GM19023 (cell line): Measurements from ENCODE around the gene SCNN1A.

Source experiments
- ATAC-seq: cut with Tn5 transposase; IDR thresholded peaks from one replicate; pipeline ENCODE4 v1.9.1; 2021; ENCODE audit warnings: mild to moderate bottlenecking, moderate library complexity; ENCODE audit not compliant: unreplicated experiment

SCNN1A gene

DNA sequence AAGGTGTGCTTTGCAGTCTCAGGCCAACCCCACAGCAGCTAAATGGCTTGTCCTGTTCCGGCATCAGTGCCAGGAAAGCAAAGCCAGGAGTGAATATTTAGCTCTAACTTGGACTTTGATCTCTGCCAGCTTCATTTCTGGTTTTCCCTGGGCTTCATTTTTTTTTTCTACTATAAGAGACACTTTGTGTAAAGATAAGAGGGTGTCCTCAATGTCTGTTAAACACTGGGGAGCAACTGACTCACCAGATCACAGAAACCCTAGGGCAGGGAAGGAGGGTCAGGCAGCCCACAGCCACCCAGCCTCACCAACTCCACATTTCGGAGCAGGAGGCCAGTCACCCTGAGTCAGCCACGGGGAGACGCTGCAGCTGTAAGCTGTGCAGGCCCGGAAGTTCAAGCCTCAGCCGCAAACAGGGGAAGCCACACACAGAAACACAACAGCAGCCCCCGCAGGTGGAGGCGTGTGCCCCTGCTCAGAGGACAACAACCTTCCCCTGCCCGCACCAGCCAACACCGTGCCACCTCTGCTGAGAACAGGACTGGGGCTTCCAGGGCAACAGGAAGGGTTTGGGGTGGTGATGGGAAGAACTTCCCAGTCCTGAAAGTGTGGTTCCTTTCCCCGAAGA is 39.8 kb downstream of the SCNN1A start:
- ATAC-seq, result no peak

DNA sequence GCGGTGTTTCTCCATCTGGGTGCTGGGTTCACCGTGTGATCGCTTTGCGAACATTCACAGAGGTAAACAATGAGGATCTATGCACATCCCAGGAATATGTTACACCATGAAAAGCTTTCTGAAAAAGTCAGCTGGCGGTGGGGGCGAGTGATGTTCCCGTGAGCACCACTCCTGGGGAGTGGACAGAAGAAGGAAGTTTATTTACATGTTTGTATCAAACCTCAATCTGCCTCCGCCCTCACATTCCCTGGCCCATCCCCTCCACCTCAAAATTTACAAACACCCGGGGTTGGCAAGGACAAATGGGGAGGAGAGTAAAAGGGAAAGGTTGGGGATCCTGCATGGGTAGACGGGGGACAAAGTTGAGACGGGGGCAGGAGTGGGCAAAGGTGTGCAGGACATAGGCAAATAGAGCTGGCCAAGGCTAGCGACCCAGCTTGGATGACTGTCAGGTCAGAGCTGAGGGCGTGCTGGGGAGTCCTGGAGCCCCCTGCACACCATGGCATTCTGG is 40.4 kb downstream of the SCNN1A start:
- no peak for ATAC-seq

DNA sequence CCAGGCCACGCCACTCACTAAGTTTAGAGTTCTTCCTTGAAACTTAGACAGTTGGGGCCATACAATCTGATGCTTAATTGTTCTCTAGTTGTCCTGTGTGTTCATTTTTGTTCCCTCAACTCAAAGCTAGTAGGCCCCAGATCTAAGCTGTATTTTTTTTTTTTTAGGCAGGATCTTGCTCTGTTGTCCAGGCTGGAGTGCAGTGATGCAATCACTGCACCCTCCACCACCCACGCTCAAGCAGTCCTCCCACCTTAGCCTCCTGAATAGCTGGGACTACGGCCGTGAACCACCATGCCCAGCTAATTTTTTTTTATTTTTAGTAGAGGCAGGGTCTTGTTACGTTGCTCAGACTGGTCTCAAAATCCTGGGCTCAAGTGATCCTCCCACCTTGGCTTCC is 41.0 kb downstream of the SCNN1A start:
- no peak for ATAC-seq

DNA sequence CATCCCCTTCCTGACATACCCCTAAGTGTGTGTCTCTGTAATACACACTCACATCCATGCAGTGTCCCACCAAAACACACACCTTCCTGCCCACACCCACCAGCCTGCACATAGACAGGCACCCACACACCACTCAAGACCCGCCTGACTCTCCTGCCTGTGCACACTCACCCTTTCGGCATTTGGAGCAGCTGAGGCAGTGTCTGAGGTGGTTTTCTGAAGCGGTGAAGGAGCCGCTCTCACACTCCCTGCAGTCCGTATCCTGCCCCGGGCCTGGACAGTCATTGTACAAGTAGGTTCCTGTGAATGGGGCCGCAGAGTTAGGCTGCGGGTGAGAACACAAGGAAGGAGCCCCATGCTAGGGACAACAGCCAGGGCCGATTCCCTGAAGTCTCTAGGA is 41.8 kb downstream of the SCNN1A start:
- ATAC-seq, result no peak

DNA sequence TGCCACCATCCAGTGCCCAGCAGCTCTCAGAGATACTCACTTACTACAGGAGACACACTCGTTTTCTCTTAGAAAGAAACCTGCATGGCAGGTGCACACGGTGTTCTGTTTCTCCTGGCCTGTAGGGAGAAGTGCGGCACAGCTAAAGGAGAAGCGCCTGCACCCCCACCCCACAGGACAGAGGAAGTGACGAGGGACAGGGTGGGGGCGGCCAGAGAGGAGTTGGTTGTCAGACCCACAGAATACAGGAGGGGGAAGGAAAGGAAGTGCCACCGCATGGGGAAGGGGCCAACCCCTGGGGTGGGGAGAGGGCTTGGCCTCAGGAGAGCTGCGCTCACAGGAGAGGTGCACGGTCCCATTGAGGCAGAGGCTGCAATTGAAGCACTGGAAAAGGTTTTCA is 42.3 kb downstream of the SCNN1A start:
- no peak for ATAC-seq

DNA sequence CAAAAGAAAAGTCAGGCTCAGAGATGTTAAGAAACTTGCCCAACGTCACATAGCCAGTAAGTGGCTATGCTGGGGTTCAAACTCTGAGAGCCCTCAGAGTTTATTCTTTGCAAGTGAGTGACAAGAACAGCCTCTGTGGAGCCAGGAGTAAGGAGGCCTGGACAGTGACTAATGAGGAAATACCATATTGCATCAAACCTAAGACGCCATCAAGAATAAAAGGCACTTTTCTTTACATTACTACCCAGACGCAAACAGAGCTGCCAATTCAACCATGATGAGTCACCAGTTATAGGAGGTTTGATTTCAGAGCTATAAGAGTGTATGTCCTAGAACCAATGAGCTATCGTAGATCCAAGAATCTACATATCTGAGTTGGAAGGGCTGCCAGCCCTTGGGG is 42.9 kb downstream of the SCNN1A start:
- ATAC-seq, result no peak

DNA sequence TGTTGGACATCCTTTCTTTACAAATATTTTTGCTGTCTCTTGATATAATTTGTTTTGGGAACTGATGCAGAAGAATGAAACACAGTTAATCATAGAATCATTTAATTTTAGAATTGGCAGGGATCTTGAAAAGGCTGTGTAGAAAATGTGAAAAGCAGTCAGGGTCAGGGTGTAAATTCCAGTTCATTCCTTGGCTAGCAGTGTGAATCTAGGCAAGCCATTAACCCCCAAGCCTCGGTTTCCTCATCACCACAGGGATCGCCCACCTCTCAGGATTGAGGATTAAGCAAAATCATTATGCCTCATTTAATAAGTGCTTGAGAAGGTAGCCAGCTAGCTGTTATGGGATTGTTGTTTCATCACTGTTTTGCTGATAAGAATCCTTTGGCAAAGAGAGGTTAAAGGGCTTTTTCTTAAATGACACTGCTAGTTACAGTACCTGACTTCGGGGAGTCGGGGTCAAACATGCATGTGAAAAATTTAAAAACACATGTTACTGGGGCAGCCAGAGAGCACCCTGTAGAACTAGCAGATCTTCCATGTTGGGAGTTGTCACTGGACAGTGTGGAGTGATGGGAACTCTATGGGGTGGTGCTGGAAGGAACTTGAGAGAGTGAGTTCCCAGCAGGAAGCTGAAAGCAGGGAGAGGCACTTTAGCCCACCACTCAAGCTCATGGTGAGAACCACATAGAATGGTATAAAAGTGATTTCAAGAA is 44.2 kb downstream of the SCNN1A start:
- no peak for ATAC-seq

DNA sequence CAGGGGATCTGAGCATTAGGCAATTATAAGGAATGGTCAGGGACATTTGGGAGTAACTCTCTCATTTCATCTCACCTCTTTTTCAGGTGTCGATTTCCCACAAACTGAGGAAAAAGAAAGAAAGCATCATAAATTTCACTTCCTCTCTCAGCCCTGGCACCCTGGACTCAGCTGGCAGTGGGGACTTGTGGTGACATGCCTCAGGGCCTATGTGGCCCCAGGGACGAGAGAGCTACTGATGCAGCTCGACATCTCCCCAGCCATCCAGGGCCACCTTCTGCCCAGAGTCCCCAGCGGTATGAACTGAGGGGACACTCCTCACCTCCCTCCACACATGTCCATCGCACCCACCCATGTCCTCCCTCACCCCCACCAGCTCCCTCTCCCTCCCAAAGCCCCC is 45.2 kb downstream of the SCNN1A start:
- no peak for ATAC-seq

DNA sequence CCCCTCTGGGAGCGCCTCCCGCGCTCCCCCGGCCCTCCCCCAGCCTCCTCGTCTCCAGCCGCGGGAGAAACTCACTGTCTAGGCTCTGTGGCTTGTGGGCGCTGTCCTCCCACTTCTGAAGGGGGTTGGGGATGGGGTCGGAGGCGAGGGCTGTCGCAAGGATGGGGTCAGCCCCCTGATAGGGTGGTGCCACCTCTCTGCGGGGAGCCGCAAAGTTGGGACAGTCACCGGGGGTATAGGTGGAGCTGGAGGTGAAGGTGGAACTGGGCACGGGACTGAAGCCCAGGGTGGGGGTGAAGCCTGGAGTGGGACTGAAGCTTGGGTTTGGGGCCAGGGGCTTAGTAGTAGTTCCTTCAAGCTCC is 45.7 kb downstream of the SCNN1A start:
- no peak for ATAC-seq

DNA sequence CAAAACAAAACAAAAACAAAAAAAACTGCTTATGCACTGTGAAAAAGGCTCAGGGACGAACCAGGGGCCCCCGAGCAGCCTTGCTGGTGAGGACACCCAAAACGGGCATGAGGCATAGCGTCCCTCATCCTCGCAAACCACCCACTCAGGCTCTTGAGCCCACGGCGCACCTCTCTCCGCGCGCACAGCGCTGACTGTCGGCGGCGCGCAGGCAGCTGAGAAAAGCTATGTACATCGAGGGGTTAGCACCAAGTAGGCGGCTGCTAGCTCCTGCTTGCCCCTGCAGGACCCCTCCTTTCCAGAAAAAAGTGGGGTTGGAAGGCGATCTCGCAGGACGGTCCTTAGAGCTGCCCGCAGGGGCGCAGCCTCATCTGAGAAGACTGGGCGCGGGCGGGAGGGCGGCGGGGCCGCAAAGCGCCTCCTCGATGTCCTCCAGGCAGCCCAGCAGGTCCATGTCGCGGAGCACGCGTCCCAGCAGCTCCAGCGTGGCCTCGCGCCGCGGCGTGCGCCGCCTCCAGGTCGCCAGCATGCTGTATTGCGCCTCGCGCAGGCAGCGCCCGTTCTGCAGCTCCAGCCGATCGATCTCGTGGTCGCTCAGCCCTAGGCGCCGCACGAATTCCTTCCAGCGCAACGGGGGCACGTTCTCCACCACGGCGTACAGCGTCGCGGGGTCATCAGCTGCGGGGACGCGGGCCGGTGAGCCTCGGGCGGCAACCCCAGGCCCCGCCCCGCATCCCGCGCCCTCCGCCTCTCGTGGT is 46.2 kb downstream of the SCNN1A start:
- ATAC-seq, result no peak

DNA sequence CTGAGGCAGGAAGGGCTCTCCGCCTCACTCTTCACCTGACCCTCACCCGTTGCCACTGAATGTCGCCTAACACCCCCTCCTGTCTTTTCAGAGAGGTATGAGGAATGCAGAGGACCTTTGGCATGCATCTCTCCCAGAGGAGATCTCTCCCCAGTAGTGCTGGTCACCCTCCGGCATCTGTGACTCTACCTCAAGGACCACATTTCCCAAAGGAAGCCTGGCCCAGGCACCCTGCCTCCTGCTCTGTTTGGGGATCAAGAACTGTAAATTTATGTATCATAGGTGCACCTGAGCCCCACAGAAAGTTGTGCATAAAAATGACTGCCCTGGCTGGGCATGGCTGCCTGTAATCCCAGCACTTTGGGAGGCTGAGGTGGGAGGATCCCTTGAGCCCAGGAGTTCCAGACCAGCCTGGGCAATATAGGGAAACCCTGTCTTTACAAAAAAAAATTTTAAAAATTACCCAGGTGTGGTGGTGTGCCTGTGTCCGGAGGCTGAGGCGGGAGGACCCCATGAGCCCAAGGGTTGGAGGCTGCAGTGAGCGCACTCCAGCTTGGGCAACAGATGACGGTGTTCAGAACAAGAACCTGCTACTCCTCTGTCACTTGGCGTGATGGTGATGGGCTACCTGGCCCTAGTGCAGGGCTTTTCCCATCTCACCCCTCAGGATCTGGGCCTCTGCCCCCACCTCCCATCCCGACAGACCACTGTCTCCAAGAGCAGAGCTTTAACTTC is 47.2 kb downstream of the SCNN1A start:
- ATAC-seq, result no peak

DNA sequence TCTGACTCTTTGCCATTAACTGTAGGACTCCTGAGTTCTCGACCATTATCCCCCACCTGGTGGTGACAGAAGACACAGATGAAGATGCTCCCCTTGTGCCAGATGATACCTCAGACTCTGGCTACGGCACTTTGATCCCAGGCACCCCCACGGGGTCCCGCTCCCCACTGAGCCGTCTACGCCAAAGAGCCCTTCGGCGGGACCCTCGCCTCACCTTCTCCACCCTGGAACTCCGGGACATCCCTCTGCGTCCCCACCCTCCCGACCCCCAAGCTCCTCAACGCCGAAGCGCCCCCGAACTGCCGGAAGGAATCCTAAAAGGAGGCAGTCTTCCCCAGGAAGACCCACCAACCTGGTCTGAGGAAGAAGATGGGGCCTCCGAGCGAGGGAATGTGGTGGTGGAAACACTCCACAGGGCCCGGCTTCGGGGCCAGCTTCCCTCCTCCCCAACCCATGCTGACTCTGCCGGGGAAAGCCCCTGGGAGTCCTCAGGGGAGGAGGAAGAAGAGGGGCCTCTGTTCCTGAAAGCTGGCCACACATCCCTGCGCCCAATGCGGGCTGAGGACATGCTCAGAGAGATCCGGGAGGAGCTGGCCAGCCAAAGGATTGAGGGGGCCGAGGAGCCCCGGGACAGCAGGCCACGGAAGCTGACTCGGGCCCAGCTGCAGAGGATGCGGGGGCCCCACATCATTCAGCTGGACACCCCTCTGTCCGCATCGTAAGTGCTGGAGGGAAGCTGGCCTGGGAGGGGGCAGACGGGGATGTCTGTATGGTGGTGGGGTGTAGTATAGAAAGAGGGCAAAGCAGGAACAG is 47.9 kb downstream of the SCNN1A start:
- ATAC-seq, result no peak

DNA sequence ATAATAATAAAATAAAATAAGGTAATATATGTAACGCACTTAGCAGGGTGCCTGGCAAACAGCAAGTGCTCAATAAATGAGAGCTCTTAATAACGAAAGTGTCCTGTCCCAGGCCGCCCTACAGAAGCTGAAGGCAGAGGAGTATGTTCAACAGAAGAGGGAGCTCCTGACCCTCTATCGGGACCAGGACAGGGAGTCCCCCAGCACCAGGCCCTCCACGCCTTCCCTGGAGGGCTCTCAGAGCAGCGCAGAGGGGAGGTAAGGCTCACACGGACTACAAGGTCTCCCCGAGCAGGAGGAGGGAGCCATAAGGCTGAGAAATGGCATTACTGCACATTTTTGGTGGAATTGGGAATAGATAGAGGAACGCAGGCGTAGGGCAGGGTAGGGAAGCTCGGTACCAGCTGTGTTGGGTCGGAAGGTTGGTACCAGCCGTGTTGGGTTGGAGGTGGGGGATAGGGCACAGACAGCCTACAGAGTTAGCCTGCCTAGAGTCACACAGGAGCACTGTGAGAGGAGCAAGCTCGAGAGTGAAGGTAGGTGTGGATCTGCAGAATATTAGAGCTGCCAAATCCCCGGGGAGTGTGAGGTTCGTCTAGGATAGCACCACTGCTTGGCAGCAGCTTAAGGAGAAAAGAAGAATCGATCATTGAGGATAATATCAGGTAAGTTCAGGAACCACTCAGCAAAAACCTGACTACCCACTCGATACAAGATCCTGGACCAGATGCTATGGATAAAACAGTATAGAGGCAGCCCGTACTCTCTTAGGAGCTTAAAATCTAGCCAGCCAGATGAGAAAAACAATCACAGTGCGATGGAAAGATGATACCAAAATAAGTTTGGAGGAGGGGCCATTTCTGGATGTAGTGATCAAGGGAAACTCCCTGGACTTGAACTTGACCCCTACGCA is 48.8 kb downstream of the SCNN1A start:
- ATAC-seq, result no peak

DNA sequence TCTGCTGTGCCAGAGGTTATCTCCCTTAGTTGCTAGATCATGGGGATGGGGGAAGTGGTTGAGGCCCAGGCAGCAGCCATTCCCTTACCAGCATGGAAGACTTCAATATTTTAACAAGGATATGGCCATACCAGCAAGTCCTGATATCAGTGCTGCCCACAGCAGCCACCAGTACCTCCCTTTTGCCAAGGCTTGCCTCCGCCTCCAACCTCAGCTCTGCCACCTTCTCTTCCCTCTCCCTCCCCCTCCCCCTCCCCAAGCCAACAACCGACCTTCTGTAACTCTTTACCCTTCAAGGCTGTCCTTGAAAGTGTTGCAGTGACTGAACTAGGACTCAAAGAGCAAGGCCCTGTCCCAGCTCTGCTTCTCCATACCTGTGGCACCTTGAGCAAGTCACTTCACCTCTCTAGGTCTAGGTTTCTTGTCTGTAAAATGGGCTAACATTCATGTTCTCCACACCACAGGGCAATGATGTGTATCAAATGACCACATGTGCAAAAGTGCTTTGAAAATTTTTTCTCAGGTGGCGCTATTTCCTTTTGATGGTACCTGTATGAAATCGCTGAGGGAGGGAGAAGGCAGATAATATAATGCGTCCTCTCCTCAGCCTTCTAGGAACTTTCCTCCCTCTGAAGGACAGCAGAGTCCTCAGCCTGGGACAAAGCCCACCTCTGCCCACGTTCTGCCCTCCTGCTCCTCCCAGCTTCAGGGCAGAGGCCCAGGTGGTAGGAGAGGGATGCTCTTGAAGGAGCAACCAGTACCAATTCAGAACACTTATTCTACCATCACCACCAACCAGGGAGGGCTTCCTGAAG is 50.2 kb downstream of the SCNN1A start:
- ATAC-seq, result no peak

DNA sequence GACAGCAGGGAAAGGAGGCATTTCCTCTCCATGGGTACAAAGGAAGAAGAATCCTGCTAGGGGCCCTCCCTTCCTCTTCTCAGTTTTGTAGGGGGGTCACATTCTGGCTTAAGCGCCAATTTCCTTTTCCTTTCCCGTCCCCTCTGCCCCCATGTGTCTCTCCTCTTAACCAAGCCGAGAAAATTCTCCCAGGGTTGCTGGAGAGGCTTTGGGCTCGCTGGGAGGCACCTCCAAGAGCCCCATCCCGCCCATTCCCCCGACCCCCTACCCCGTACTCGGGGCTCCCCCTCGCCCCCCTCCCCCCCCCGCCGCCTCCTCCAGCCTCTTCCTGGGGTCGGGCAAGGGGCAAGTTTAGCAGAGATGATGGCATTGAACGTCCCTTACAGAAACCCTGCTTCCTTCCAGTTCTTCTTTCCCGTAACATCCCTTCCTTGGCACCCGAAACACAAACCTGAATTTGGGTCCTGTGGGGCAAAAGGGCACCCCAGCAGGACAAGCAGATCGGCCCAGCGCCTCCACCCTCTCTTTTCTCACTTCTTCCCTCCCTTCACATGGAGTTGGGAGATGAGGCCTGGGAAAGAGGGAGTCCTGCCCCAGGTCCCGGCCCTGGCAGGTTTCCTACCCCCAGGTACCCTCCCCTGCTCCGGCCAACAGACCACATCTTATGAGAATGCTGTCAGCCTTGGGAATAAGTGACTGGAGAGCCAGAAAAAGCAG is 51.2 kb downstream of the SCNN1A start:
- no peak for ATAC-seq

DNA sequence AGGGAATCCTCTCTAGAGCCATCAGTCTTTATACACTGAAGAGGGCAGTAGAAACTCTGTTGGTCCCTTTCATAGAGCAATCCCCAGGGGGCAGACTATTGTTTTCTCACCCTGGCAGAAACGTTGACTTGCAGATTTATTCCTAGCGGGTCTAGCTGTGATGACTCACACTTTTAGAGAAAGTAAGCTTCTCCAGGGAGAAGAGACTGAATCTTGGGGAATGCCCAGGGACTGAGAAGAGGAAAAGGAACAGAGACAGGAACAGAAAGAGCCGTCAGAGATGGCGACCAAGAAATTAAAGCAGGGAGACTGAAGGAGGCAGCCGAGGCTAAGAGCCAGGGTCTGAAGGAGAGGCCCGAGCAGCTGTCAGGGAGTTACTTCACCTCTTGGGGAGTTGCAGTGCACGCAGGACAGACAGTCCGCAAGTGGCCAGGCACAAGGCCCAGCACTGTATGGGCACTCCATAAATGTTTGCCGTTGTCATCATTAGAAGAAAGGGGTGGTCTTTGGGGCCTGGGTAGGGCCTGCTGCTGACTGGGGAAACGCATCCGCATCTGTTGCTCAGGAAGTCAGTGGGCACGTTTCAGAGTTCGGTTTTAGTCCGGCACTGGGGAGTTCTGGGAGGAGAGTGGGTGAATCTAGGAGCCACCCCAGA is 51.9 kb downstream of the SCNN1A start:
- no peak for ATAC-seq

DNA sequence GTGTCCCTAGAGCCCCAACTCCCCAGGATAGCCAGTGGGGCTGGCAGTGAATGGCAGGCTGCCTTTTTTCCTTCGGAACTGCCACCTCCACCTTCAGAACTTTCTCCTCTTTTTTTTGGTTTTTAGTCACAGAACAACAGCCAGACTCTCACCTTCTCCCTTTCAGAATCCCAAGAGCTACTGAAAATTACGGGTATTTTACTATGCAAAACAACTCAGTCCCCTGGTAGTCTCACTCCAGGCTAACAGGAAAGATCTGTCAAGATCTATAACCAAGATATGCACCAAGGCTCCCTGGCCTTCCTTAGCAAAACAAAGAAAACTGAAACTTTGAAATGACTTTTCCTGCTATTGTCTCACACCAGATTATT is 52.4 kb downstream of the SCNN1A start:
- no peak for ATAC-seq

DNA sequence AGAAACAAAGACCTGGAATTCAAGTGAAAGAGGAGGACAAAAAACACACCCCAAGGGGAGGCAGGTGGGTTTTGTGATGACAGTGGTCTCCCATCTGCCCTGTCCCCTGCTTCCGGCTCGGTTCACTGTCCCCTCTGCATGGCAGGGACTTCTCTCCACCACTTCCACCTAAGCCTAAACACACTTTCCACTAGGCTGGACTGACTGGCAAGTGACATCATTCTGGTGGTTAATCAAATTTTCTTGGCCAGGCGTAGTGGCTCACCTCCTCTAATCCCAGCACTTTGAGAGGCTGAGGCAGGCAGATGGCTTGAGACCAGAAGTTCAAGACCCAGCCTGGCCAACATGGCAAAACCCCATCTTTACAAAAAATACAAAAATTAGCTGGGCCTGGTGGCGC is 53.0 kb downstream of the SCNN1A start:
- ATAC-seq, result no peak
